SU-DHL-6 (cell line): ENCODE measurements around the gene PYGL.

ENCODE experiments used
- H2AFZ ChIP-seq: fragments of 200-600 bp; sonication (generic); 2 replicates; pipeline ENCODE4 v1.6.1; 2014; ENCODE audit warnings: low read depth, mild to moderate bottlenecking, moderate library complexity, mixed read lengths, antibody characterized with exemption, low read length; ENCODE audit not compliant: severe bottlenecking
- H3F3A ChIP-seq: fragments of 200-600 bp; shearing (Covaris generic); 2 replicates; pipeline ENCODE4 v1.6.0; 2016; ENCODE audit warnings: antibody characterized with exemption, mild to moderate bottlenecking; ENCODE audit not compliant: insufficient read depth
- H3K27ac ChIP-seq: fragments of 200-600 bp; sonication (generic); 2 replicates; pipeline ENCODE4 v1.5.1; 2016; ENCODE audit warnings: low read depth, mild to moderate bottlenecking, low read length, moderate library complexity, mixed read lengths
- H3K27me3 ChIP-seq: fragments of 200-600 bp; sonication (generic), shearing (Covaris generic); 2 replicates; pipeline ENCODE4 v1.6.0; 2014; ENCODE audit warnings: mild to moderate bottlenecking, low read length
- H3K36me3 ChIP-seq: fragments of 200-600 bp; sonication (generic); 2 replicates; pipeline ENCODE4 v1.6.1; 2014; ENCODE audit warnings: mild to moderate bottlenecking, low read length, mixed read lengths
- H3K4me2 ChIP-seq: fragments of 300-600, 200-600 bp; shearing (Covaris generic), sonication (generic); 2 replicates; pipeline ENCODE4 v1.6.0; 2014; ENCODE audit warnings: low read length, low read depth, mild to moderate bottlenecking; ENCODE audit not compliant: poor library complexity, severe bottlenecking
- H3K4me3 ChIP-seq: fragments of 200-600 bp; sonication (generic); 2 replicates; pipeline ENCODE4 v1.5.1; 2014; ENCODE audit warnings: antibody characterized with exemption, low read length, mild to moderate bottlenecking, mixed read lengths; ENCODE audit not compliant: insufficient read depth, poor library complexity, severe bottlenecking
- H3K79me2 ChIP-seq: fragments of 200-600 bp; sonication (generic); 2 replicates; pipeline ENCODE4 v1.6.1; 2014; ENCODE audit warnings: mild to moderate bottlenecking, low read length, moderate library complexity; ENCODE audit not compliant: insufficient read depth
- H3K9ac ChIP-seq: fragments of 200-600 bp; sonication (generic); 2 replicates; pipeline ENCODE4 v1.7.0; 2014; ENCODE audit warnings: mild to moderate bottlenecking, low read length
- H3K9me2 ChIP-seq: fragments of 200-600 bp; sonication (generic); replicated peaks from 2 replicates; pipeline ENCODE4 v1.6.1; 2014; ENCODE audit warnings: low read length; ENCODE audit not compliant: insufficient read depth
- H3K9me3 ChIP-seq: fragments of 200-600 bp; sonication (generic); 2 replicates; pipeline ENCODE4 v1.6.1; 2014; ENCODE audit warnings: low read length, mixed read lengths; ENCODE audit not compliant: insufficient read depth
- H4K20me1 ChIP-seq: fragments of 200-600 bp; sonication (generic); 2 replicates; pipeline ENCODE4 v1.6.1; 2014; ENCODE audit warnings: low read depth, mild to moderate bottlenecking, antibody characterized with exemption, low read length, moderate library complexity, mixed read lengths
- CTCF ChIP-seq: fragments of 200-600 bp; sonication (generic); IDR thresholded peaks from one replicate; pipeline ENCODE4 v1.5.1; 2017; ENCODE audit warnings: antibody characterized with exemption, mild to moderate bottlenecking, low read length, moderate library complexity; ENCODE audit not compliant: insufficient read depth, poor library complexity, severe bottlenecking
- EZH2phosphoT487 ChIP-seq: fragments of 200-600 bp; sonication (generic), shearing (Covaris generic); conservative IDR thresholded peaks from 2 replicates; pipeline ENCODE4 v1.6.1; 2018; ENCODE audit warnings: mild to moderate bottlenecking, antibody characterized with exemption, low read length, moderate library complexity, mixed read lengths

The PYGL gene

GRCh38 chr14:50871914-50872732 lies 72.2 kb downstream of the PYGL start, which contains the start of gene ABHD12B:
Gene ABHD12B, plus strand, starts transcription at chr14:50872053. Its CDS starts 122 bp downstream, at chr14:50872175.
- Histone ChIP-seq H3K9me3 (no peaks in the 10 kb centered on the region), H3K27me3 (no peaks in the 10 kb centered on the region), H3F3A (no peaks in the 10 kb centered on the region), H3K4me3 (no peak within 1 kb of the TSS), H3K27ac (no peak within 1 kb of the TSS), H3K79me2 (no peaks in the 10 kb centered on the region), H3K4me2 (no peak within 1 kb of the TSS), H3K36me3 (no peaks in the 10 kb centered on the region), H3K9me2 (no peaks in the 10 kb centered on the region), H3K9ac (no peak within 1 kb of the TSS), H2AFZ (no peak within 1 kb of the TSS), H4K20me1 (no peaks in the 10 kb centered on the region)
- TF ChIP-seq CTCF (no peak), EZH2phosphoT487 (no peak)

GRCh38 chr14:50871228-50871627 lies 73.1 kb downstream of the PYGL start:
- H3K27ac ChIP-seq, result no peak overlapping the region
- H3K79me2 ChIP-seq, result no peaks in the 10 kb centered on the region
- no peaks in the 10 kb centered on the region for H4K20me1 ChIP-seq
- H3F3A ChIP-seq, result no peaks in the 10 kb centered on the region
- H3K27me3 ChIP-seq, result no peaks in the 10 kb centered on the region
- no peaks in the 10 kb centered on the region for H3K9me3 ChIP-seq
- H3K4me2 ChIP-seq, result no peak overlapping the region
- TF ChIP-seq CTCF, result no peak
- no peak for TF ChIP-seq EZH2phosphoT487
- no peak overlapping the region for H3K4me3 ChIP-seq
- H3K36me3 ChIP-seq, result no peaks in the 10 kb centered on the region
- no peak overlapping the region for H2AFZ ChIP-seq
- H3K9ac ChIP-seq, result no peak overlapping the region
- no peaks in the 10 kb centered on the region for H3K9me2 ChIP-seq

GRCh38 chr14:50865391-50866076 lies 78.7 kb downstream of the PYGL start:
- TF ChIP-seq CTCF (no peak), EZH2phosphoT487 (no peak)
- H3K27me3 ChIP-seq, result no peaks in the 10 kb centered on the region
- no peak overlapping the region for H3K4me3 ChIP-seq
- no peak overlapping the region for H3K9ac ChIP-seq
- no peak overlapping the region for H3K27ac ChIP-seq
- no peaks in the 10 kb centered on the region for H3K9me3 ChIP-seq
- no peak overlapping the region for H3K4me2 ChIP-seq
- H3K36me3 ChIP-seq, result no peaks in the 10 kb centered on the region
- no peaks in the 10 kb centered on the region for H3K9me2 ChIP-seq
- no peaks in the 10 kb centered on the region for H3K79me2 ChIP-seq
- no peak overlapping the region for H2AFZ ChIP-seq
- no peaks in the 10 kb centered on the region for H4K20me1 ChIP-seq
- H3F3A ChIP-seq, result no peaks in the 10 kb centered on the region
